Embryonic facial prominence (tissue), 1 donor: Measurements from ENCODE around the gene CRIP2.

ENCODE experiments used
- DNase-seq: peaks from one replicate; pipeline ENCODE4 v3.0.0-alpha.2; 2016; ENCODE audit errors: extremely low spot score

Gene CRIP2

DNA sequence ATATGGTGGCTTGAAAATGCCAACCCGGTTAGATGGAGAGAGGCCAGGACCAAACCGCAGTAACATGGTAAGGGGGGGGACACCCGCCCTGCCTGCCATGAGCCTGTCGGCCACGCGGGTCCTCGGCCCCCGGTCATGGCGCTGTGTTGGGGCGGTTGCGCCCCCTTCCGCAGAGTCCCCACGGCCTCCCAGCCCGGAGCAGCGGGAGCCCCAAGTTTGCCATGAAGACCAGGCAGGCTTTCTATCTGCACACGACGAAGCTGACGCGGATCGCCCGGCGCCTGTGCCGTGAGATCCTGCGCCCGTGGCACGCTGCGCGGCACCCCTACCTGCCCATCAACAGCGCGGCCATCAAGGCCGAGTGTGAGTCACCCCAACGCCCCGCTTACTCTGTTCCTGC lies 10.1 kb upstream of the CRIP2 start:
- DNase-seq: no peak

DNA sequence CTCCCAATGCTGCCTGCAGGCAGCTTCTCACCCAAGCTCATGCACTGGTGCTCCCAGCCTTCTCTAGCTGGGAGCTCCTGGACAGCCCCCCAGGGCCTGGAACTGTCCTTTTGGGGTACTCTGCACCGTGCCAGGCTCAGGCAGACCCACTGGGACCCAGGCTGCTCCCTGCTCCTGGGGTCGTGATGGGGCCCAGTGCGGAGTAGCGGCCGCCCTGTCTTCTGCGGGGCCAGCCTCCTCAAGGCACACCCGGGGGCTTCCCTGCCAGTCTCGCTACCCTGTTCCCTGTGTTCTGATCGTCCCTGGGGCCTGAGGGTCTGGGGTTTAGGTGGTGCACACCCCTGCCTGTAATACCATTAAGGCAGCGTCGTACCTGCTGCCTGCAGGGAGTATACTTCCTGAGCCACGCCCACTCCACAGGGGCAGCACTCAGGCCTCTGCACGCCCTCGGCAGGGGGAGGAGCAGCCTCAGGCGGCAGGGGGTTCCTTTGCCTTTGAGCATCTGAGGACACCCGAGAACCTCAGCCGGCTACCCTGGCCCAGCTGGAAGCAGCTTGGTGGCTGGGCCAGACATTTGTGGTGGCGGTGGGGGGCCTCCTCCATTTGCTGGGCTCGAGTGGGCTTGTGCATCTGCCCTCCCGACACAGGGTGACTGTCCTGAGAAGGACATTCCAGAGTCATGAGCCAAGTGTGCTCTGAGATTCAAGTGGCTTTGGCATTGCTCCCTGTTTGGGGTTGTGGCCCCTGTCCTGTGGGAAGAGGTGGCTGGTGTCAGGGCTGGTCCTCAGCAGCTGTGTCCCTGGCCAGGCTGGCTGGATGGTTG lies 9.2 kb upstream of the CRIP2 start:
- DNase-seq: no peak

- no peak for DNase-seq
Measured at GRCh38 chr14:105466531-105467248, 7.9 kb upstream of the CRIP2 start.

DNA sequence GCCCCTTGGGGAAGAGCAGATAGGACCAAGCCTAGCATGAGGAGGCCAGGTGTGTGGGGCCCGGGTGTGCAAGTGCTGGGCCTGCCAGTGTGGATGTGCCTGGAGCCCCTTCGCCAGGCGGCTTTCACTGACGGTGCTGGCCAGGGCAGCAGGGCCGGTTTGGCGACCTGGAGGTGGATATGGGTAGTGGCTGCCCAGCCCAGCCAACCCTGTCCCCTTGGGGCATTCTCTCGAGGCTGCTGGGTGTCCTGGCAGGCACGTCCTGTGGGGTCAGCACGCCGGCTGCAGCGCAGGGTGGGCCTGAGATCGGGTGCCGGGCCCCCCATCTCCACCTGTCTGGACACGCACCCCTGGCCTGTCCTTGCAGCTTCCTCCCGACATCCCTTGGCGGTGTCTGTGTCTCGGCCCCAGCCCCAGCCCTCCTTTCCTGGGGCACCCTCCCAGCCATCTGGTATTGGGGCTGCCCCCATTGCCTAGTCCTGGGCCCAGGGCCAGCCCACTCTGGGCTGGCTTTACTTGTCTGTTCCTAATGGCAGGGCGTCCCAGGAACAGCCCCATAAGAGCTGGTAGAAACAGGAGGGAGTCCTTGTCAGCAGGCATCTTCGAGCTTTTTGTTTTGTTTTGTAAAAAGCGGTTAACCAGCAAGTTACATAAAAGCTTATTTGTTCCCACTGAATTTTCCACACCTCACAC lies 7.2 kb upstream of the CRIP2 start:
- DNase-seq: no peak

DNA sequence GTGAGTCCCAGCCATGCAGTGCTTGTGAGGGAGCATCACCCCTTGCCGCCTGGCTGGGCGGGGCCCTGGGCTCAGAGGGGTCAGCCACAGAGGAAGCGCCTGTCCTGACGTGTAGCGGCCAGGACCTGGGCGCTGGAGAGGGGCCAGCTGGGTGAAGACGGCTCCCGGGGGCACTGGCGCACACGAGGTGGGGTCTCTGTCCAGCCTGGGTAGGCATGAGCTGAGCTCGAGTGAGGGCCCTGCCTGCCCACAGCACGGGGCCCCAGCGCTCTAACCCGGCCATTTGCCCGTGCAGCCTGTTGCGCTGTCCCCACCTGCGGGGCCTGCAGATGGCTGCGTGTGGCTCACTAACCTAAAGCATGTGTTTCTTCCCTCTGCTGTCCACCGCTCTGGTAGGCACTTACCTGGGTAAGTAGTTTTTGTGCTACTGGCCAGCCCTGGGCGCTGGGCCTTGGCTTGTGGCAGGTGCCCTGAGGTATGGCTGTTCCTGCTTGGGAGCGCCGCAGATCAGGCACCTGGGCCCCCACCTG lies 6.6 kb upstream of the CRIP2 start:
- DNase-seq: no peak

GRCh38 chr14:105468621-105469241 lies 5.9 kb upstream of the CRIP2 start:
- DNase-seq: no peak

DNA sequence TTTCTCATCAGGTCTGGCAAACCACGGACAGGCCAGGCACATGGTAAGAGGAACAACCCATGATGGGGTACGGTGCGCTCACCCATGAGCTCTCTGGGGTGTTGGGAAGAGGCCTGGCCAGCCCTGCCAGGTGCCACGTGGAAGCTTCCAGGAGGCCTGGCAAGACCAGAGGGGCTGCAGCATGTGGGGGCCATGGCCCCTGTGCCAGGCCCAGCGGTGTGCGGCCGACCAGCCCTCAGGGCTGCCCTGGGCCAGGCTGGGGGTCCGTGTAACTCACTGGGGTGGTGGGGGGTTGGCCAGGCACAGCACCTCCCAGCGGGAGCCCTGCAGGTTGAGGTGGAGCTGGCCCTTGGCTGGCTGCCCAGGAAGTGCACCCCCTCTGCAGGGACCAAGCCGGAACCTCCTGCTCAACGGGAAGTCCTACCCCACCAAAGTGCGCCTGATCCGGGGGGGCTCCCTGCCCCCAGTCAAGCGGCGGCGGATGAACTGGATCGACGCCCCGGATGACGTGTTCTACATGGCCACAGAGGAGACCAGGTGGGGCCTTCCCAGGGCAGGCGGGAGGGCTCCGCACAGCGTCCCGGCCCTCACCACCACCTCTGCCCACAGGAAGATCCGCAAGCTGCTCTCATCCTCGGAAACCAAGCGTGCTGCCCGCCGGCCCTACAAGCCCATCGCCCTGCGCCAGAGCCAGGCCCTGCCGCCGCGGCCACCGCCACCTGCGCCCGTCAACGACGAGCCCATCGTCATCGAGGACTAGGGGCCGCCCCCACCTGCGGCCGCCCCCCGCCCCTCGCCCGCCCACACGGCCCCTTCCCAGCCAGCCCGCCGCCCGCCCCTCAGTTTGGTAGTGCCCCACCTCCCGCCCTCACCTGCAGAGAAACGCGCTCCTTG lies 4.9 kb upstream of the CRIP2 start:
- DNase-seq: no peak

- no peak for DNase-seq
Measured at GRCh38 chr14:105470350-105471296, 4.0 kb upstream of the CRIP2 start.

- no peak for DNase-seq
Measured at GRCh38 chr14:105471297-105471821, 3.3 kb upstream of the CRIP2 start.

DNA sequence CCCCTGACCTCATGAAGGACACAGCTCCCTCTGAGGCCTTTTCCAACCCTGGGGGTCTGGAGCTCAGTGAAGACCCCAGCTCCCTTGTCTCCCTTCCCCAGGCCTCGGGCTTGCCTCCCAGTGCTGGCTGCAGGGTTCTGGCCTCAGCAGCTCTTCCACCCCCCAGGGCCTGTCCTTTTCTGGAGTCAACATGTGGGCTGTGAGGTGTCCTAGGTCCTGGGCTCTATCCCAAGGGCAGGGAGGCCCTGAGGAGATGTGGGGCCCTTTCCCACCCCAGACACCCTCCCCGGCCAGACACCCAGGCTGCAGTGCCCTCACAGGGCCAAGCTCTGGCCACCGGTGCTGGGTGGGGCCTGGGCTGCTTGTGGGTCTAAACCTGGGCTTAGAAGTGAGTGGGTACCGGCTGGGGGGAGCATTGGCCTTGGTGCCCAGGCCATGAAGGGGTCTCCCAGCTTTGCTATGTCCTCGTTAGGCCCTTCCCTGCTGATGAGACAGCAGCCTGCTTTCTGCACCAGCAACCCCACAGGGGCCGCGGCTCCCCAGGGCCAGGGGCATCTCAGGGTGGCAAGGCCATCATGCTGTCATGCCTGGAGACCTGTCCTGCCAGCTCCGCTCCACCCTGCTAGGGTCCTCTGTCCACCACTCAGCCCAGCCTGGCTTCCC lies 2.7 kb upstream of the CRIP2 start:
- no peak for DNase-seq

GRCh38 chr14:105472486-105472991 lies 2.1 kb upstream of the CRIP2 start:
- DNase-seq: no peak

DNA sequence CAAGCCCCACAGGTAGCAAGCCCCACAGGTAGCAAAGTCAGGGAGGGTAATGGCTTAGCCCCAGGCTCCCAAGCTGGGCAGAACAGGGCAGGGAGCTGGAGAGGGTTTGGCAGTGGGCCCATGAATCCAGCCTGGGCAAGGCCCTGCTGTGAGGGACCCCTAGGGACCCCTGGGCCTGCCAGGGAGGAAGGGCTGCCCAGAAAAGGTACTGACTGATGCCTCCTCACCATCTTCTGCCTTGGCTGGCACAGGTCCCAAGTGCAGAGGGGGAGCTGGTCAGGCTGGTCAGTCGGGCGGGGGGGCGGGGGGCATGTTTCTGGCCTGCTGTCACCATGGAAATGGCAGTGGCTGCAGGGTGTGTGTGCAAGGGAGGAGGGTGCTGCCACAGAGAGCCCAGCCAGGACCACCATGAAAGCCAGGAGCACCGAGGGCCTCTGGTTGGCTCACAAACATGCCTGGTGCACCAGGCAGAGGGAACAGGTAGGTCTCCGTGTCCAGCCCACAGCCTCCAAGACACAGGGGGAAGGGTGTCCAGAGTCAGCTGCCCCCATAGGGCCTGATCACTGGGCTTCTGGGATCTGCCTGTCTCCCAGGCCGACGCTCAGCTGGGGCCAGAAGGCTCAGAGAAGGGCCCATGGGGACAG lies 1.5 kb upstream of the CRIP2 start:
- DNase-seq: no peak

DNA sequence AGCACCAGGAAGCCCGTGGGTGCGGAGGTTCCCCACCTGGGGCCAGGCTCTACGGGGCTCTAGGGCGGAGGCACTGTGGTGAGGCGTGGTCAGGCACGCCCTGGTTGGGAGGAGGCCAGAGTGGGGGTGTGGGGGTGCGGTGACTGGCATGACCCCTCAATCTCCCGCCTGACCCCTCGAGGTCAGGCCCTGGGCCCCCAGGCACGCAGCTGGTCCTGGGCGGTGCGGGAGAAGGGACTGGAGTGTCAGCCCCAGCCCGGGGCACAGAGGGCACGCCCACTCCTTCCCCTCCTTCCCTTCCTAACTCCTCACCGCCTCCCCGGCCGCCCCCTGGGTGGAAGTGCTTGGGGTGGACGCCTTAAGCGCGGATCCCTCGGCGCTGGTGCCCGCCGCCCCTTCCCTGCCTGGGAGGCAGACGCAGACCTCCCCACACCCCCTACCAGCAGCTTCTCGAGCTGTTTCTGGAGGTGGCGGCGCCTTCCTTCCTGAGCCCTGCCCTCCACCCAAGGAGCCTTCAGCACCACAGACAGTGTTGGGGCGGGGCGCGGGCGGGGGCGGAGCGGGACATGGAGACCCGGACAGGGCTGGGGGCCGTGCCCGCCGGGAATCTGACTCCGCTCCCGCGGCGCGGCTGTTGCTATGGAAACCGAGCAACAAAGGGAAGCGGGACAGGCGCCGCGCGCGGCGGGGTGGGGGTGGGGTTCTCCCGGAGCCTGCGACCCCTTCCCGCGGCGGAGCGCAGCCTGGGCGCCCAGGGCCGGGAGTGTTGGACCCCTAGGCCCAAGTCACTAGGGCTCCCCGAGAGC lies 741 bp upstream of the CRIP2 start:
- peak; percentile 75 for DNase-seq

DNA sequence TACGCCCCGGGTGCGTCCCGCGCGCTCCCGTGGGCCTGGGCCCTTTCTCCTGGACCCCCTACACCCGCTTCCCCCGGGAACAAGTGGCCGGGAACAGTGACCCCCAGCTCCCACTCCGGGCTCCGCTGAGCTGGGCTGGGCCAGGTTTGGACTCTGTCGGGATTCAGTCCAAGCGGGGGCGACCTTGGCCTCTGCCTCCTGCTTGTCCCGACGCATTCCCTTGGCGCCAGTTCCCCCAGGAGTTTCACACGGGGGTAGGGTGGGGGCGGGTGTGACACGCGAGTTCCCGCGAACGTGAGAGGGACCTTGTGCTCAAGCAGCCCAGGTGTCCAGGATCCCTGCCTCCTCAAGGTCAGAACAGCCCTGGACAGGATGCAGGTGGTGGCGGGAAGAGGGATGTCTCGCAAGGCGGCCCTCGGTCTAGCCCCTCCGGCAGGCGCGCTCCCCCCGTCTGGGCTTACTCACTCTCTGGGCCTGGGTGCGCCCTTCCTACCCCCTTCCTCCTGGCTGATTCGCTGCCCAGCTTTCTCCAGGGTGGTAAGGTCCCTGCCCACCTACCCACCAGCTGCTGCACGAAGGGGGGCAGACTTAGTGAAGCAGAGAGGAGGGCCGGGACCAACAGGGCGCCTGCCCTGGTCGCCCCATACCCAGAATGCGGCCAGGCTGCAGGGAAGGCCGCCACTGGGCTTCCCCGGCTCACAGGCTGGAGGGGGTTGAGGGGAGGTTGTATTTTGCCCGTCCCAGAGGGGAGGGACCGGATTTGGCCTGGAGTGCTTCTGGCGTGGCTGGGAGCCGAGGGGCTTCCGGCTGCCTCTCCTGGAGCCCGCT lies 862 bp downstream of the CRIP2 start:
- no peak for DNase-seq

DNA sequence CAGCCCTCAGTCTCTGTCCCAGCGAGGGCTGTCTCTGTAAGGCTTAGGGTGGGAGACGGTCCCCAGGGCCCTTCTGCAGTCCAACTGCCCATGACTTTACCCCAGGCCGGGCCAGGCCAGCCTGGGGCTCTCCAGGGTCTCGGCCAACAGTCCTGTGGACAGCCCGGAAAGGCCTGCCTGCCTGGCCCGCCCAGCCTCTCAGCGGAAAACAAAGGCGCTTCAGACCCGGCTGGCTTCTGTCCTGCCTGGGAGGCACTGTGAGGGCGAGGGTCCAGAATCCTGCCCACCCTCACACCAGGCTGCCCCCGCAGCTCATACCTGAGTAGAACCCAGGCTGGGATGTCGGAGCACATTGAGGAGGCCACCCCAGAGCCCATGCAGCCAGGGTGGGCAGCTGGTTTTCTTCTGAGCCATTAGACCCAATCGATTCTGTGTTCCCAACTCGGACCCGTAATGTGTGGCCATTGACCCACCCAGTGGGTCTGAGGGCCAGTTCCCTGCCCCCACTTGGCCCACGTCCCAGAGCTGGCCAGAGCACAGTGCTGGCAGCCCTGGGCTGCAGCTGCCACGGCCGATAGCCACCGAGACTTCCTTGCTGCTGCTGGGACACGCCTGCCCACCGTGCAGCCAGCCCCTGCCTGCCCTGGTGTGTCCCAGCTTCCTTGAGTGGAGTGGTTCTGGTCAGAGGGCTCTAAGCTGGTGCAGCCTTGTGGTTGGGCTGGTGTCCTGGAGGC lies 1.6 kb downstream of the CRIP2 start:
- DNase-seq: no peak
